Measurements from ENCODE around the gene GIMAP2. TPM values are rescaled to one million over a fixed set of nuclear protein-coding genes. Genes with fewer than 3 reads are reported as not detected.

The GIMAP2 gene
- total RNA-seq, 2 donors from 2014 or later = 0.66 to 3.9 TPM

- WGBS, 2 donors = 68 to 71% methylated on average over 4 of the region's 4 CpGs
- intact Hi-C loops (cut with DNase I) = no loop called here
- no peaks in the 10 kb centered on the region for H3K27me3 ChIP-seq
- H3K9me3 ChIP-seq = no peaks in the 10 kb centered on the region
- ATAC-seq (no peak), DNase-seq (no peak)
- no peak overlapping the region for H3K27ac ChIP-seq
- H3K36me3 ChIP-seq (replicated peaks in 1 of 2; ENCODE audit: insufficient read depth in 1 of 2, low read depth in 2 of 2) = no peaks in the 10 kb centered on the region
- no peak for TF ChIP-seq CTCF (IDR thresholded peaks at IDR 0.05)
- TF ChIP-seq POLR2A (IDR thresholded peaks at IDR 0.05) = no peak
- no peaks in the 10 kb centered on the region for H3K4me1 ChIP-seq
- no peak overlapping the region for H3K4me3 ChIP-seq
Measured at GRCh38 chr7:150719436-150719835, 33.9 kb downstream of the GIMAP2 start.

- TF ChIP-seq POLR2A (IDR thresholded peaks at IDR 0.05) (no peak), CTCF (IDR thresholded peaks at IDR 0.05) (no peak)
- ATAC-seq = no peak
- no peak for DNase-seq
- Histone ChIP-seq H3K27ac (no peak overlapping the region), H3K27me3 (no peaks in the 10 kb centered on the region), H3K4me1 (no peaks in the 10 kb centered on the region), H3K9me3 (no peaks in the 10 kb centered on the region), H3K4me3 (no peak overlapping the region), H3K36me3 (replicated peaks in 1 of 2; ENCODE audit: insufficient read depth in 1 of 2, low read depth in 2 of 2) (no peaks in the 10 kb centered on the region)
- intact Hi-C loops (cut with DNase I) = no loop called here
- WGBS, 2 donors = 87 to 92% methylated on average over 38 to 49 of the region's 52 CpGs
Measured at GRCh38 chr7:150719960-150720891, 34.7 kb downstream of the GIMAP2 start.

- Histone ChIP-seq H3K9me3 (no peaks in the 10 kb centered on the region), H3K36me3 (replicated peaks in 1 of 2; ENCODE audit: insufficient read depth in 1 of 2, low read depth in 2 of 2) (no peaks in the 10 kb centered on the region), H3K4me1 (no peaks in the 10 kb centered on the region), H3K27me3 (no peaks in the 10 kb centered on the region), H3K4me3 (no peak overlapping the region), H3K27ac (no peak overlapping the region)
- intact Hi-C loops (cut with DNase I) = no loop called here
- 84 to 86% methylated on average over 11 of the region's 11 CpGs for WGBS, 2 donors
- peak; percentile 30 for ATAC-seq
- DNase-seq = no peak
- TF ChIP-seq CTCF (IDR thresholded peaks at IDR 0.05) (no peak), POLR2A (IDR thresholded peaks at IDR 0.05) (no peak)
Measured at GRCh38 chr7:150721970-150722373, 36.5 kb downstream of the GIMAP2 start.

- Histone ChIP-seq H3K27me3 (no peaks in the 10 kb centered on the region), H3K4me1 (no peaks in the 10 kb centered on the region), H3K9me3 (no peaks in the 10 kb centered on the region), H3K27ac (no peak overlapping the region), H3K4me3 (no peak overlapping the region), H3K36me3 (replicated peaks in 1 of 2; ENCODE audit: insufficient read depth in 1 of 2, low read depth in 2 of 2) (no peaks in the 10 kb centered on the region)
- DNase-seq = no peak
- no peak for TF ChIP-seq POLR2A (IDR thresholded peaks at IDR 0.05)
- TF ChIP-seq CTCF (IDR thresholded peaks at IDR 0.05) = no peak
- 57 to 63% methylated on average over 12 of the region's 12 CpGs for WGBS, 2 donors
- intact Hi-C loops (cut with DNase I) = no loop called here
- no peak for ATAC-seq
Measured at GRCh38 chr7:150722431-150722931, 37.0 kb downstream of the GIMAP2 start.

All from body of pancreas (tissue), 4 donors.